Adrenal gland (tissue), 12 donors: ENCODE data around the gene FLRT3. TPM values are rescaled to one million over a fixed set of nuclear protein-coding genes. Genes with fewer than 3 reads are reported as not detected.

Experiments
- DNase-seq, 7 donors: peaks; one replicate each; pipeline ENCODE4 v3.0.0-alpha.2; 2019 to 2020
- H3K27ac ChIP-seq, 5 donors: fragments of 200-600 bp; sonication (generic) in 4 of 5; 1 replicate in 3 of 5; 2 replicates in 2 of 5; pipeline versions ENCODE4 v1.5.1 to v1.8.0; 2016 to 2020; ENCODE audit warnings: mild to moderate bottlenecking in 1 of 5
- H3K27me3 ChIP-seq: fragments of 200-600 bp; 2 replicates; pipeline ENCODE4 v1.8.0; 2021
- H3K36me3 ChIP-seq, 2 donors: fragments of 200-600 bp; replicated peaks in 1 of 2; 1 replicate in 1 of 2; 2 replicates in 1 of 2; pipeline versions ENCODE4 v1.5.1 to v1.8.0; 2018 to 2022
- H3K4me1 ChIP-seq, 2 donors: fragments of 200-600 bp; replicated peaks in 1 of 2; 1 replicate in 1 of 2; 2 replicates in 1 of 2; pipeline versions ENCODE4 v1.5.1 to v1.8.0; 2018 to 2021
- H3K4me3 ChIP-seq, 4 donors: fragments of 200-600 bp; sonication (generic) in 3 of 4; one replicate each; pipeline ENCODE4 v1.5.1; 2016 to 2018
- H3K9me3 ChIP-seq, 3 donors: fragments of 200-600 bp; sonication (generic) in 1 of 3; replicated peaks in 1 of 3; 1 replicate in 2 of 3; 2 replicates in 1 of 3; pipeline versions ENCODE4 v1.5.1 to v1.8.0; 2016 to 2021
- POLR2A ChIP-seq, 2 donors: fragments of 450-650 bp; IDR thresholded peaks; one replicate each; pipeline ENCODE4 v1.6.1; 2017; ENCODE audit warnings: antibody characterized with exemption in 2 of 2, mild to moderate bottlenecking in 2 of 2, moderate library complexity in 1 of 2
- WGBS, 4 donors: extraction: QIAGEN DNeasy Blood & Tissue Kit in 2 of 4; methylation state at CpG; one replicate each; pipeline versions ENCODE4 v1.1.5 to v1.1.7; 2013 to 2017; 5-methylcytosine and 5-hydroxymethylcytosine counted together
- intact Hi-C, 2 donors: fragments of 100-400 bp; cut with DNase I; formaldehyde crosslinking; loops; one replicate each; pipeline versions ENCODE4 v1.14.1 to v1.15.0; 2022 to 2023
- polyA plus RNA-seq, 3 donors: library from polyadenylated mRNA; stranded (reverse); fragments of 200-250 nt in 2 of 3; fragments of 350-450 nt in 1 of 3; fragmentation: Illumina TruSeq in 1 of 3; extraction: RNeasy Lipid Tissue Mini Kit (QIAGEN cat#74804) in 1 of 3; gene quantifications; one replicate each; pipeline ENCODE4 v1.2.3, GENCODE V29; 2013 to 2014
- total RNA-seq, 9 donors: library from RNA; depleted of rRNA in 4 of 9; stranded (reverse); fragments of >200 nt in 4 of 9; fragments of 120-200 nt in 1 of 9; fragmentation: NEBNext Ultra II Directional in 1 of 9; extraction: Animal tissue kit (Norgen Biotek cat#: 25700) in 1 of 9; gene quantifications; one replicate each; pipeline versions ENCODE4 v1.1.0 to v1.2.4, GENCODE V29; 2013 to 2023
- TF ChIP-seq, protein P1 (sequence below), 6 experiments: fragments of 450-650 bp in 4 of 6; fragments of 200-600 bp in 2 of 6; sonication (generic) in 1 of 6; IDR thresholded peaks; 1 replicate in 5 of 6; 2 replicates in 1 of 6; pipeline versions ENCODE4 v1.5.1 to v1.8.0; 2016 to 2021; ENCODE audit warnings: antibody characterized with exemption in 6 of 6, mild to moderate bottlenecking in 2 of 6, moderate library complexity in 1 of 6
- donor health status: healthy with polysubstance abuse.
- donor health status: Bipolar disorder and iron deficiency.
- donor health status: DM: yes; HTN: yes; CAD: no.
- donor health status: DM: no; HTN: no; CAD: no.
- donor health status: DM: no; HTN: no; CAD: no.
- donor health status: DM: yes; HTN: yes; CAD: no.

The FLRT3 gene
- total and polyA plus RNA-seq, 12 donors, result 0.18 to 9.2 (median 1.6) TPM

DNA sequence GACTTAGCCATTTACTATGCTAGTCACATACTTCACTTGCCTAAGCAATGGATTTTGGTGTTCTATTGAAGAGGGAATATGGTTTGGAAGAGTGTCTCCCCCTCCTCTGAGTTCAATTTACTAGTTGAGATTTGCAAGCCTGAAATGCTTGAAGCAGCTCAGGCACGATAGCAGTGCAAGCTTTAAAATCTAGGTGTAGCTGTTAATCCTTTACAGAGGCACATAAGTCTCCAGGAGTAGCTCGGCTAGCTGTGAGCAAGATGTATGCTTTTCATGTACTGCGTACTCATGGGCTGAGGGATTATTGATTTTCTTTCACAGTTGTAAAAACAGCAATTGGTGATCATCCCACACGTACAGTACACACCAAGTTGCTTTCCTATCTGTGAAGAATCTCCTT lies 726 bp downstream of the FLRT3 start:
- H3K27ac ChIP-seq, result peak overlapping the region in 1 of 5 donors; percentile 43
- TF ChIP-seq, protein P1, sequence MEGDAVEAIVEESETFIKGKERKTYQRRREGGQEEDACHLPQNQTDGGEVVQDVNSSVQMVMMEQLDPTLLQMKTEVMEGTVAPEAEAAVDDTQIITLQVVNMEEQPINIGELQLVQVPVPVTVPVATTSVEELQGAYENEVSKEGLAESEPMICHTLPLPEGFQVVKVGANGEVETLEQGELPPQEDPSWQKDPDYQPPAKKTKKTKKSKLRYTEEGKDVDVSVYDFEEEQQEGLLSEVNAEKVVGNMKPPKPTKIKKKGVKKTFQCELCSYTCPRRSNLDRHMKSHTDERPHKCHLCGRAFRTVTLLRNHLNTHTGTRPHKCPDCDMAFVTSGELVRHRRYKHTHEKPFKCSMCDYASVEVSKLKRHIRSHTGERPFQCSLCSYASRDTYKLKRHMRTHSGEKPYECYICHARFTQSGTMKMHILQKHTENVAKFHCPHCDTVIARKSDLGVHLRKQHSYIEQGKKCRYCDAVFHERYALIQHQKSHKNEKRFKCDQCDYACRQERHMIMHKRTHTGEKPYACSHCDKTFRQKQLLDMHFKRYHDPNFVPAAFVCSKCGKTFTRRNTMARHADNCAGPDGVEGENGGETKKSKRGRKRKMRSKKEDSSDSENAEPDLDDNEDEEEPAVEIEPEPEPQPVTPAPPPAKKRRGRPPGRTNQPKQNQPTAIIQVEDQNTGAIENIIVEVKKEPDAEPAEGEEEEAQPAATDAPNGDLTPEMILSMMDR (IDR thresholded peaks at IDR 0.05), result no peak
- no peak for TF ChIP-seq POLR2A (IDR thresholded peaks at IDR 0.05)
- H3K4me3 ChIP-seq, result peak overlapping the region in 2 of 4 donors; percentile 27 to 51

DNA sequence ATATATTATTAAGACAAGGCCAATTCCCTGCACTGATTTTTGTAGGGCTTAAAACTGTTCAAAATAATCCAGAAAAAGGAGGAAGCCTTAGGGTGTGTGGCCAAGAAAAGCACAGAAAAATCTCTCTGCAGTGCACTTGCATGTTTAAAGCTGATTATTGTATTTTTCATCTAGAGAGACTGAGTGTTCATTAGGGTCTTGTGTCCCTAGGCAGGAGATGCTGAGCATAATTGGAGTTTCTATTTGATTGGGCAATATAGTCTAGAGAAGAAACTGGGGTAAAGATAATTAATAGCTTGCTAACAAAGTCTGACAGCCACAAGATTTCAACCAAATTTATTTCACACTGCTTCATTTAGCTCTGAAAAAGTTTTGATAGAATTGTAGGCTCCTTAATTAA lies 2.4 kb downstream of the FLRT3 start:
- no peaks in the 10 kb centered on the region for H3K27me3 ChIP-seq
- peaks cover 0 to 5% of the 10 kb centered on the region in 2 donors for H3K4me1 ChIP-seq
- intact Hi-C loops, result no loop called here
- no peak overlapping the region for H3K27ac ChIP-seq
- H3K36me3 ChIP-seq, result no peaks in the 10 kb centered on the region
- no peak overlapping the region for H3K4me3 ChIP-seq
- TF ChIP-seq POLR2A (IDR thresholded peaks at IDR 0.05), result no peak
- H3K9me3 ChIP-seq, result no peaks in the 10 kb centered on the region
- no peak for DNase-seq

More for the DNA sequence above, 726 bp downstream of the FLRT3 start:
- 31 to 54% (median 42%) methylated on average over 4 of the region's 4 CpGs for WGBS, 4 donors
- H3K9me3 ChIP-seq, result no peaks in the 10 kb centered on the region
- no peaks in the 10 kb centered on the region for H3K36me3 ChIP-seq
- DNase-seq, result no peak
- peaks cover 0 to 5% of the 10 kb centered on the region in 2 donors for H3K4me1 ChIP-seq
- H3K27me3 ChIP-seq, result no peaks in the 10 kb centered on the region
- intact Hi-C loops, result no loop called here

DNA sequence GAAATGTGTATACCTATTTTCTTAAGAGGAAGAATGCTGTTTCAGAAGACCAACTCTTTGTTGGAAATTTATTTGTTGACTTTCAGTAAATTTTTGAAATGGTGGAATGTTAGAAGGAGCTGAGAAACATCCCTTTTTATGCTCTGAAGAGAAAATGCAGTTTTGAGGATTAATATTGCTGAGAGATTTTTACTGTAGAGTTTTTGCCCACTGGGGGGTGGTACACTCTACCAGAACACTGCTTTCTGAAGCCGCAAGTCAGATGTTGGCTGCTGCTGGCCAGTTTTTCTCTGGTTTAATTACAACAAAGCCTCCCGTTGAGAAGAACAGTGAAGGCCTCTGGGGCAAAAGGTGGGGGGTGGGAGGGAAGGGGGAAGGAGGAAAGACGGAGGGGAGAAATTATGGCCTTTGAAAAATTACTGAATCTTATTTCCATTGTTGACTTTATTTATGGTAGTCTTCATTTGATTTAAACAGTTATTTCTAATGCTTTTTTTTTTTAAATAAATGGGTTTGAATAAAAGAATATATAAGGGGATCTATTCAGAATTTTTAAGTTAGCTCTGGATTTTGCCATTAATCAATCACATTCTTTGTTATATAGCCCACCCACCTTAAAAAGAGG lies 3.0 kb downstream of the FLRT3 start:
- no peaks in the 10 kb centered on the region for H3K27me3 ChIP-seq
- DNase-seq, result peak in 3 of 7 donors; percentile 7 to 74 (median 25)
- TF ChIP-seq, protein P1 (IDR thresholded peaks at IDR 0.05), result peak in 3 of 6 experiments; percentile 22 to 42 (median 34)
- no peak for TF ChIP-seq POLR2A (IDR thresholded peaks at IDR 0.05)
- H3K27ac ChIP-seq, result no peak overlapping the region
- peaks cover 0 to 5% of the 10 kb centered on the region in 2 donors for H3K4me1 ChIP-seq
- H3K4me3 ChIP-seq, result no peak overlapping the region
- intact Hi-C loops, result no loop called here
- WGBS, 4 donors, result 44 to 54% (median 47%) methylated on average over 3 of the region's 3 CpGs
- H3K36me3 ChIP-seq, result no peaks in the 10 kb centered on the region
- no peaks in the 10 kb centered on the region for H3K9me3 ChIP-seq

DNA sequence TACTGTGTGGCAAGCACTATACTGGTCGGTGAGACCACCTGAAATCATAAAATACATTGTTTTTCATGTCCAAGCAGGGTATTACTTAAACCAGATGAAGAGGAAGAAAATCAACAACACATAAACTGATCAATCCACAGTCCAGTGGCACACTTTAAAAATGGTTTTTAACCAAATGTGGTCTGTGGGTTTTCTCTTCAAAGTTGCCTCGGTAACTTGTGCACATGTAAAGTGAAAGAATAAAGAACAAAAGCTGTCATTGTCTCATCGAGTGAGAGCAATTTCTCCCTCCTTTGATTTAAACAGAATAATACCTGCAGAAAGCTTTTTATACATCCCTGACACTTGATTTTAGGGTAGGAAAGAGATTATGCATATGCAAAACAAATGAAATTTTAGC lies 3.7 kb downstream of the FLRT3 start:
- Histone ChIP-seq H3K27ac (no peak overlapping the region), H3K36me3 (no peaks in the 10 kb centered on the region), H3K27me3 (no peaks in the 10 kb centered on the region), H3K9me3 (no peaks in the 10 kb centered on the region), H3K4me1 (peaks cover 0 to 5% of the 10 kb centered on the region in 2 donors), H3K4me3 (no peak overlapping the region)
- 71 to 76% (median 73%) methylated on average over 3 of the region's 3 CpGs for WGBS, 4 donors
- TF ChIP-seq, protein P1 (IDR thresholded peaks at IDR 0.05), result no peak
- no peak for TF ChIP-seq POLR2A (IDR thresholded peaks at IDR 0.05)
- intact Hi-C loops, result no loop called here
- no peak for DNase-seq

DNA sequence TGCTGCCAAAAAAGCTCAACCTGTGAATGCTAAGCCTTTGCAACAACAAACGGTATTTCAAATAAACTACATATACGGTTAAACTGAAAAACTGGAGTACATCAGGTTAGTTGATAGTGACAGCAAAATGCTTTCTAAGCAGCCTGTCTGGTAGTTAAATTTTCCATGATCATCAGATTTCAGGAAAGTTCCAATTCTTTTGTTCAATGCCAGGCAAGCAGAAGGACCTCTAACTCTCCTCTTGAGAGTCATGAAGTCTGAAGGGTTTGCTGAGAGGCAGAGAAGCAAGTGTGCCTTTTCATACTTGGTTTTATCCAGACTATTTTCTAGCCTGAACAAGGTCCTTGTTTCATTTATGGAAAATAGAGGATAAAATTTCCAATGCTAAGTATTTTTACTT lies 4.5 kb downstream of the FLRT3 start:
- no peak for DNase-seq
- no peak overlapping the region for H3K27ac ChIP-seq
- H3K36me3 ChIP-seq, result no peaks in the 10 kb centered on the region
- H3K4me3 ChIP-seq, result no peak overlapping the region
- intact Hi-C loops, result no loop called here
- peaks cover 0 to 5% of the 10 kb centered on the region in 2 donors for H3K4me1 ChIP-seq
- TF ChIP-seq POLR2A (IDR thresholded peaks at IDR 0.05), result no peak
- TF ChIP-seq, protein P1 (IDR thresholded peaks at IDR 0.05), result no peak
- no peaks in the 10 kb centered on the region for H3K27me3 ChIP-seq
- WGBS, 4 donors, result 87 to 91% (median 90%) methylated on average over 2 of the region's 2 CpGs
- H3K9me3 ChIP-seq, result no peaks in the 10 kb centered on the region
